Subcutaneous abdominal adipose tissue (tissue), 5 donors: ENCODE data around the gene NAALADL2.
"Not testable (repeated sequence)": the region's sequence is repeated elsewhere in the genome, so short reads cannot be mapped to it uniquely, and the experiment has no call there.

Experiments used
- H3K27ac ChIP-seq: one replicate; pipeline ENCODE4 v1.7.0; 2013; ENCODE audit warnings: low read depth, mild to moderate bottlenecking, inconsistent platforms, low read length, moderate library complexity
- H3K27me3 ChIP-seq, 5 donors: one replicate each; pipeline ENCODE4 v1.7.0; 2013; ENCODE audit warnings: low read length in 5 of 5, inconsistent platforms in 1 of 5; ENCODE audit not compliant: control insufficient read depth in 5 of 5, insufficient read depth in 4 of 5
- H3K36me3 ChIP-seq, 5 donors: one replicate each; pipeline ENCODE4 v1.7.0; 2013; ENCODE audit warnings: low read length in 5 of 5; ENCODE audit not compliant: control insufficient read depth in 5 of 5, insufficient read depth in 5 of 5
- H3K4me1 ChIP-seq, 5 donors: one replicate each; pipeline ENCODE4 v1.7.0; 2013; ENCODE audit warnings: low read length in 5 of 5, mild to moderate bottlenecking in 3 of 5, moderate library complexity in 1 of 5; ENCODE audit not compliant: control insufficient read depth in 5 of 5, insufficient read depth in 5 of 5
- H3K4me3 ChIP-seq, 5 donors: one replicate each; pipeline ENCODE4 v1.7.0; 2013; ENCODE audit warnings: low read length in 5 of 5, low read depth in 1 of 5
- H3K9ac ChIP-seq, 5 donors: one replicate each; pipeline ENCODE4 v1.7.0; 2013; ENCODE audit warnings: low read length in 5 of 5, mild to moderate bottlenecking in 4 of 5, moderate library complexity in 3 of 5
- H3K9me3 ChIP-seq, 5 donors: one replicate each; pipeline ENCODE4 v1.7.0; 2013; ENCODE audit warnings: low read length in 5 of 5; ENCODE audit not compliant: control insufficient read depth in 5 of 5
- donor health status: healthy.
- donor health status: healthy.
- donor health status: healthy.
- donor health status: healthy.
- donor health status: healthy.

The NAALADL2 gene

DNA sequence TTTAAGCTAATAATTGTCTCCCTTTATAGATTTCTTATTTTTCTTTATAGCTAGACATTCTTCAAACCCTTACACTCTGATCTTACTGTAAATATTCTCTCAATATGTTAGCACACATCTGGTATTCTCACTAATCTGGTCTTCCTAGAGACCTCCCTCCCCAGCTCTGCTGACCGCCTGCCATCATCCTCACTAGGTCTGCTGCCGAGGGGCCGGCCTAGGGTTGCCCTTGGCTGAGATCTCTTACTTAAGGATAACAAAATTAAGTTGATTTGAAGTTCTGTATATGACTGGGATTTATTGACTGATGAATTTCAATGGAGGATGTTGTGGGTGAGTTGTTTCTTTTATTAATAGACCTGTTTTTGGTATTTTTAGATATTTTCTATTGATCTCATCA, 586.6 kb downstream of the NAALADL2 start:
- H3K27me3 ChIP-seq = no peaks in the 10 kb centered on the region
- no peaks in the 10 kb centered on the region for H3K4me1 ChIP-seq
- no peaks in the 10 kb centered on the region for H3K36me3 ChIP-seq
- no peak overlapping the region for H3K27ac ChIP-seq
- H3K4me3 ChIP-seq = no peak overlapping the region
- no peaks in the 10 kb centered on the region for H3K9me3 ChIP-seq
- no peak overlapping the region for H3K9ac ChIP-seq

- Histone ChIP-seq H3K27me3 (no peaks in the 10 kb centered on the region), H3K27ac (no peak overlapping the region), H3K4me1 (no peaks in the 10 kb centered on the region), H3K4me3 (no peak overlapping the region), H3K9me3 (no peaks in the 10 kb centered on the region), H3K36me3 (no peaks in the 10 kb centered on the region), H3K9ac (no peak overlapping the region)
Observed at GRCh38 chr3:175447521-175447920, 588.4 kb downstream of the NAALADL2 start.

- Histone ChIP-seq H3K27ac (no peak overlapping the region), H3K4me3 (no peak overlapping the region), H3K36me3 (no peaks in the 10 kb centered on the region), H3K4me1 (peaks cover 0 to 3% (median 0%) of the 10 kb centered on the region in 5 donors), H3K9ac (no peak overlapping the region), H3K9me3 (no peaks in the 10 kb centered on the region), H3K27me3 (no peaks in the 10 kb centered on the region)
Observed at GRCh38 chr3:175453361-175453760, 594.2 kb downstream of the NAALADL2 start.

DNA sequence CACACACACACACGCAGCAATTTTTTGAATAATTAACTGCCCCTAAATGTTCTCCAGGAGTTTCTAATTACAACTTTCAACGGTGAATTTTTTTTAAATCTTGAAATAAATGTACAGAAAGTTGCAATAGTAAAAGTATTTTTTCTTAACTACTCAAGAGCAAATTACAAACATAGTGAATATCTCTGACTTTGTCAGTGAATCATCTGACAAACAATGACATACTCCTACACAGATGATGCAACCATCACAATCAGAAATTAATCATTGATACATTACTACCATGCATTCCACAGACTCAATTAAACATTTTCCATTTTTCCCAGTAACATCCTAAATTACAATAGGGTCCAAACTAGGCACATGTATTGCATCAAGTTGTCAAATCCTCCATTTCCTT, 597.3 kb downstream of the NAALADL2 start:
- no peaks in the 10 kb centered on the region for H3K36me3 ChIP-seq
- H3K9me3 ChIP-seq = peaks cover 0 to 7% (median 5%) of the 10 kb centered on the region in 5 donors
- H3K9ac ChIP-seq = no peak overlapping the region
- peaks cover 0 to 3% (median 0%) of the 10 kb centered on the region in 5 donors for H3K4me1 ChIP-seq
- no peaks in the 10 kb centered on the region for H3K27me3 ChIP-seq
- no peak overlapping the region for H3K4me3 ChIP-seq
- H3K27ac ChIP-seq = no peak overlapping the region

GRCh38 chr3:175457301-175457700, 598.2 kb downstream of the NAALADL2 start:
- H3K27me3 ChIP-seq = no peaks in the 10 kb centered on the region
- no peak overlapping the region for H3K27ac ChIP-seq
- H3K4me1 ChIP-seq = peaks cover 0 to 3% (median 0%) of the 10 kb centered on the region in 5 donors
- H3K9ac ChIP-seq = no peak overlapping the region
- H3K4me3 ChIP-seq = no peak overlapping the region
- H3K9me3 ChIP-seq = peaks cover 0 to 7% (median 5%) of the 10 kb centered on the region in 5 donors
- no peaks in the 10 kb centered on the region for H3K36me3 ChIP-seq

DNA sequence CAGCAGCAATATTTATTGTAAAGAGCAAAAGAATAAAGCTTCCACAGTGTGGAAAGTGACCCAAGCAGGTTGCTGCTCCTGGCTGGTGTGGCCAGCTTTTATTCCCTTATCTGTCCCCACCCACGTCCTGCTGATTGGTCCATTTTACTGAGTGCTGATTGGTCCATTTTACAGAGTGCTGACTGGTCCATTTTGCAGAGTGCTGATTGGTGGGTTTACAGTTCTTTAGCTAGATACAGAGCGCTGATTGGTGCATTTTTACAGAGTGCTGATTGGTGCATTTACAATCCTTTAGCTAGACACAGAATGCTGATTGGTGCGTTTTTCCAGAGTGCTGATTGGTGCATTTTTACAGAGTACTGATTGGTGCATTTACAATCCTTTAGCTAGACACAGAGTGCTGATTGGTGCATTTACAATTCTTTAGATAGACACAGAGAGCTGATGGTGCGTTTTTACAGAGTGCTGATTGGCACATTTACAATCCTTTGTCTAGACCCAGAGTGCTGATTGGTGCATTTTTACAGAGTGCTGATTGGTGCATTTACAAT, 601.8 kb downstream of the NAALADL2 start:
- not testable (repeated sequence) for H3K4me3 ChIP-seq, H3K27ac ChIP-seq, H3K9ac ChIP-seq, H3K36me3 ChIP-seq, H3K27me3 ChIP-seq, H3K9me3 ChIP-seq
- peaks cover 0 to 11% (median 0%) of the 10 kb centered on the region in 5 donors for H3K4me1 ChIP-seq

GRCh38 chr3:175464362-175464761, 605.2 kb downstream of the NAALADL2 start:
- H3K4me1 ChIP-seq = peaks cover 0 to 8% (median 0%) of the 10 kb centered on the region in 5 donors
- H3K9ac ChIP-seq = no peak overlapping the region
- H3K27me3 ChIP-seq = no peaks in the 10 kb centered on the region
- no peak overlapping the region for H3K27ac ChIP-seq
- peaks cover 0 to 7% (median 5%) of the 10 kb centered on the region in 5 donors for H3K9me3 ChIP-seq
- H3K36me3 ChIP-seq = no peaks in the 10 kb centered on the region
- no peak overlapping the region for H3K4me3 ChIP-seq

DNA sequence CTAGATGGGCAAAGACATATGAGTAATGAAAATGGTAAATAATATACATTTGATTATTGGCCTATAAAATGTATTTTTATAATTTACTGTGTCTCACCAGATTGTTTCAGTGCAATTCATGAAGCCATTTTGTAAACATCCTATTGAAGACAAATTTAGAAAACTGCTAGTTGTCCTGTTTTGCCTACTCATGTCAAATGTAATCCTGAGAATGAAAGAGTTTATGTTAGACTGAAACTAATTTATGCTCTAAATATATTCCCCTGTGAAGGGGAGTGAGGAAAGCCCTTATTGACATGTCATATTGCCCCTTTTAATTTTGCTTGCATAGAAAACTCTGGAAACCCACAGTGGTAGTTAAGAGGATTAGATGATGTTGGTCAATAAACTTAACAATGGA, 610.0 kb downstream of the NAALADL2 start:
- H3K36me3 ChIP-seq = no peaks in the 10 kb centered on the region
- H3K9me3 ChIP-seq = no peaks in the 10 kb centered on the region
- H3K27me3 ChIP-seq = no peaks in the 10 kb centered on the region
- no peak overlapping the region for H3K4me3 ChIP-seq
- peaks cover 0 to 7% (median 0%) of the 10 kb centered on the region in 5 donors for H3K4me1 ChIP-seq
- H3K9ac ChIP-seq = no peak overlapping the region
- H3K27ac ChIP-seq = no peak overlapping the region

DNA sequence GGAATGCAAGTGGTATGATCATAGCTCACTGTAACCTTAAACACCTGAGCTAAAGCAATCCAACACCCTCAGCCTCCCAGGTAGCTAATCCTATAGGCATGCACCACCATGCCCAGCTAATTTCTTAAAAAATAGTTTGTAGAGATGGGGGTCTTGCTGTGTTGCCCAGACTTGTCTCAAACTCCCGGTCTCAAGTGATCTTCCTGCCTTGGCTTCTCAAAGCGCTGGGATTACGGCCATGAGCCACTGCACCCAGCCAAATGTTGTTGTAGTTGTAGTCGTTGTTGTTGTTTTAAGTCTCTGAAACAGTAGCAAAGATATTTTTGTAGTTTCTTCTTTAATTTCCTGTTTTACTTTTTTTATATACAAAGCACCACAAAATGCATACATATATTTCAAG, 616.6 kb downstream of the NAALADL2 start:
- Histone ChIP-seq H3K36me3 (no peaks in the 10 kb centered on the region), H3K4me1 (no peaks in the 10 kb centered on the region), H3K4me3 (no peak overlapping the region), H3K9ac (no peak overlapping the region), H3K9me3 (no peaks in the 10 kb centered on the region), H3K27me3 (no peaks in the 10 kb centered on the region), H3K27ac (no peak overlapping the region)

GRCh38 chr3:175476489-175476888, 617.4 kb downstream of the NAALADL2 start:
- no peak overlapping the region for H3K9ac ChIP-seq
- no peaks in the 10 kb centered on the region for H3K4me1 ChIP-seq
- peaks cover 0 to 3% (median 0%) of the 10 kb centered on the region in 5 donors for H3K36me3 ChIP-seq
- H3K27me3 ChIP-seq = no peaks in the 10 kb centered on the region
- H3K4me3 ChIP-seq = no peak overlapping the region
- no peaks in the 10 kb centered on the region for H3K9me3 ChIP-seq
- H3K27ac ChIP-seq = no peak overlapping the region
